ELF-1 (cell line): Measurements from ENCODE around the gene ZBTB46.
"Not testable (repeated sequence)": the region's sequence is repeated elsewhere in the genome, so short reads cannot be mapped to it uniquely, and the experiment has no call there.

Source experiments
- DNase-seq: peaks from one replicate; pipeline ENCODE4 v3.0.0-alpha.2; 2016; ENCODE audit warnings: low read depth, low spot score

Gene ZBTB46

DNA sequence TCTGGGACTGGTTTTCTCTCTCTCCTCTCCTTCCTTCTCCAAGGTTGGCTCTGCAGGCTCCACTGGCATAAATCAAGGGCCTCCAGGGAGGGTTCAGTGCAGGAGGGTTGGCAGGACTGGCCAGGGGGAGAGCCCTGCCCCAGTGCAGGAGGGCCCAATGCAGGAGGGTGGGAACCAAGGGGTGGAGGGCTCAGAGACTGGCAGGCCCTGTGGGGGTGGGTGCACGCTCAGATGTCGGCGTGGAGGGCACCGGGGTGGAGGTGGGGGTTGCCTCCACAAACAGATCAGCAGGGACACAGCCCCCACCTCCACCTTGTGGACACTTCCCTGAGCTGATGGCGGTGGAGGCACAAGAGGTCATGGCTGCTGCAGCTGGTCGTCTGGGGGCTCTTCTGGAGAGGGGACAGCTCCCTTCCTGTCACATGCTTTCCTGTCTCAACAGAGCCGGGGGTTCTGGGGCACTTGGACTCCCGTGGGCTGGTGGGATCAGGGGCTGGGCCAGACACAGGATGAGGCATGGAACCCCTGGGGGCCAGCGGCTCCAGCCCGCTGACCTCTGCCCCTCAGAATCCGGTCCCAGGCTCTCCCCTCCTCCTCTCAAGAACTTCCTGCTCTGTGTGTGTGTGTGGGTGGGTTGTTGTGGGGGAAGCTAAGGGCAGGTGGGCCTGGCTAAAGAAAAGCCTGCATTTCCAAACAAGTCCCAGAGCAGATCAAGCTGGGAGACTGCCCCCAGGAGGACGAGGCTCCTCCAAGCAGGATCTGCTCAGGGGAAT, 27.5 kb upstream of the ZBTB46 start:
- peak; percentile 69 for DNase-seq

- DNase-seq: no peak
These were observed 26.8 kb upstream of the ZBTB46 start for GRCh38 chr20:63857764-63858392.

GRCh38 chr20:63856098-63856511, 25.0 kb upstream of the ZBTB46 start:
- DNase-seq: peak; percentile 39

DNA sequence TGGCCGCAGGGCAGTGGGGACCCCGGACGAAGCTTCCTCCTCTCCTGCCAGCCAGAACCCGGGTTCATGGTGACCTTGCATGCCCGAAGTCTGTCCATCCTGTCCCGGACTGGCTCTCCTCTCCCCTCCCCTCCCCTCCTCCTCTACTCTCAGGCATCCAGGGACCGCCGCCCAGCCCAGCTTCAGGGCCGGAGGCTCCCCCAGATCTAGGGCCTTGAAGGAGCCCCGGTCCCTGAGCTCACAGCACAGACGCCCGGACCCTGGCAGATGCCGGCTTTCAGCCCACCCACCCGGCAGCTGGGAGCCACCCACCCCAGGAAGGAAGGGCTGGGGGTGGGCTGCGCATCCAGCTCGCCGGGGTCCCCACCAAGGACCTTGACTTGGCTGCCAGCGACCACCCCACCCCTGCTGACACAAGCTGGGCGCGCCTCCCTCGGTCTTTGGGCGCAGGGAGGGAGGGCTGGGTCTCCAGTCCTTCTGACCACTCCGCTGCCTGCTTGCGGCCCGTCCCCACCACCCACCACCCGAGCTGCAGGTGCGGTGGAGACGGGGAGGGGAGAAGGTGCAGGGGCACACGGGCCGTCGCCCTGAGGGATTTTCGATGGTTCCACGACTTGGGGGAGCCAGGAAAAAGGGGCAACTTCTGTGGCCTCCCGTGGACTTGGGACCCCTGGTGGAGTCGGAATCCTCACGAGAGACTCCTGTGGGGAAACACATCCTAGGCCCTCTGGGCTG, 24.5 kb upstream of the ZBTB46 start:
- DNase-seq: no peak

- no peak for DNase-seq
These were observed 23.8 kb upstream of the ZBTB46 start for GRCh38 chr20:63854766-63855362.

DNA sequence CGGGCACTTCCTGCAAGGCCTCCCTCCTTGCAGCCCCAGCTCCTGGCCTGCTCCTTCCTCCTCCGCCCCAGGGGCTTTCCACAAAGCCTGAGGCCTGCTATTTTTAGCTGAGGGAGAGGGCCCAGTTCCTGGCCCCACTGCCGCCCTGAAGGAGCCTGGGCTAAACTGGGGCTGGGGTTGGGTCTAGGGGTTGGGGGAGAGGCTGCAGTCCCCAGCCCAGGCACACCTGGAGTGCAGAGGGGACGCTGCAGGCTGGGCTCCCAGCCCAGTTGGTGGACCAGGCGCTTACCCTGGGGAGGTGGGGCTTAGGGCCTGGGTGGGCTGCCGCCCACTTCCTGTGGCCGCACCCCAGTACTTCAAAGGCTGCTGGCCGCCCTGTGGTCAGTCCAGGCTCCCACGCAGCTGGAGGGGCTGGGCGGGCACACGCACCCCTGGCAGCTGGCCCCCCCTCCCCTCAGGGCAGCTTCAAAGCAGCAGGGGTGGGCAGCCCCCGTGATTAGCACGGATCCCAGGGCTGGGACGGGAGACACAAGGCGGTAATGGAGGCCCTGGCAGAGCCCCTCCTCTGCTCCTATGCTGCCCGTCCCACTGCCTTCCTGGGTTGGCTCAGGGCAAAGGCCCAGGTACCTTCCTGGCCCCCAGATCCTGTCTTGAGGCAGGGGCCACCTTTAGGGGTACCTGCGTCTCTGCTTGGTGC, 23.2 kb upstream of the ZBTB46 start:
- no peak for DNase-seq

GRCh38 chr20:63853733-63854068, 22.6 kb upstream of the ZBTB46 start:
- DNase-seq: not testable (repeated sequence)

DNA sequence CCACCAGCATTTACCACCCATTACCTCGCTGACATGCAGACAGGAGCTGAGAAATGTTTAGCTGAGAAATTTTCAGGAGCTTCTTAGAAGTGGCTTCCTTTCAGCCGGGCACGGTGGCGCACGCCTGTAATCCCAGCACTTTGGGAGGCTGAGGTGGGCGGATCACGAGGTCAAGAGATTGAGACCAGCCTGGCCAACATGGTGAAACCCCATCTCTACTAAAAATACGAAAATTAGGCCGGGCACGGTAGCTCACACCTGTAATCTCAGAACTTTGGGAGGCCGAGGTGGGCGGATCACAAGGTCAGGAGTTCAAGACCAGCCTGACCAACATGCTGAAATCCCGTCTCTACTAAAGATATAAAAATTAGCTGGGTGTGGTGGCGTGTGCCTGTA, 20.5 kb upstream of the ZBTB46 start:
- DNase-seq: not testable (repeated sequence)

DNA sequence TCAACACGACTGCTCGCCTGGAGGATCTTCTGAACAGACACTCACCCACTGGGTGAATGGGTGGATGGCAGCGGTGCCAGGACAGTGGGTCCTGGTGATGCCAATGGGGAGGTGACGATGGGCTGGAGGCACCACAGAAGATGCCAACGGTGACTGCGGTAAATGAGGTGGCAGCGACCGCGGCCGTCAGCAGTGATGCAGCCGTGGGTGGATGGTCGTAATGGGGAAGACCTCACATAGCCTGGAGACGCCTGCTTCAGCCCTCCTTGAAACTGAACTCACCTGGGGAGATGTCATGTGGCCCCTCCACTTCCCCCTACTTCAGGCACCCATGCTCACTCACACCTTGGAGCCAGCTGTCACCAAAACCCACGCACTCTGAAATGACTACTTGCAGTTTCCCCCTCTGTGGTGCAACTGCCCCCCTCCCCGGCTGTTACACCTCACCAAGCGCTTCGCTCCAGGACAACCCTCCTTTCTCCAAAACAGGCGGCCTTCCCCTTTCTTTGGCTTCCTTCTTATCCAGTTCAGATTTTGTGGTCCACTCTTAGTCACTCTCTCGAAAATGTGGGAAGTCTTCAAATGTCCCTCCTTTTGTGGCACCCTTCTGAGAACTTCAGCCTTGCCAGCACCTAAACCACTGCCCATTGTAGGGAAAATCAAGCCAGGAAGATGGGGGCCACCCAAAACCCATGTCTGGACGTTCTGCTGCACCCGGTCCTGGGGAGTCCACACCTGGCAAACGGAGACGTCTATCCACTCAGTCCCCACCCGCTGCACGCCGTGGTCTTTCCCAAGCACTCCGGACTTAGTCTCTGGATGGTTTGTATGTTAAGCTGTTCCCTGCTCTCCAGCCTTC, 19.9 kb upstream of the ZBTB46 start:
- DNase-seq: no peak

GRCh38 chr20:63848003-63848911, 17.2 kb upstream of the ZBTB46 start:
- DNase-seq: no peak

GRCh38 chr20:63847237-63848002, 16.4 kb upstream of the ZBTB46 start:
- peak; percentile 39 for DNase-seq

DNA sequence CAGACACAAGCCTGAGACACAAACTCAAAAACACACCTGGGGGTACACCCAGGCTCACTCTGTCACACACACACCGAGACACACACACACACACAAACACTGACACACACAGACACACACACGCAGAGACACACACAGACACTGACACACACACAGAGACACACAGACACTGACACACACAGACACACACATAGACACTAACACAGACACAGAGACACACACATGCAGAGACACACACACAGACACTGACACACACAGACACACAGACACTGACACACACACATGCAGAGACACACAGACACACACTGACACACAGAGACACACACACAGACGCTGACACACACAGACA, 15.8 kb upstream of the ZBTB46 start:
- DNase-seq: no peak

DNA sequence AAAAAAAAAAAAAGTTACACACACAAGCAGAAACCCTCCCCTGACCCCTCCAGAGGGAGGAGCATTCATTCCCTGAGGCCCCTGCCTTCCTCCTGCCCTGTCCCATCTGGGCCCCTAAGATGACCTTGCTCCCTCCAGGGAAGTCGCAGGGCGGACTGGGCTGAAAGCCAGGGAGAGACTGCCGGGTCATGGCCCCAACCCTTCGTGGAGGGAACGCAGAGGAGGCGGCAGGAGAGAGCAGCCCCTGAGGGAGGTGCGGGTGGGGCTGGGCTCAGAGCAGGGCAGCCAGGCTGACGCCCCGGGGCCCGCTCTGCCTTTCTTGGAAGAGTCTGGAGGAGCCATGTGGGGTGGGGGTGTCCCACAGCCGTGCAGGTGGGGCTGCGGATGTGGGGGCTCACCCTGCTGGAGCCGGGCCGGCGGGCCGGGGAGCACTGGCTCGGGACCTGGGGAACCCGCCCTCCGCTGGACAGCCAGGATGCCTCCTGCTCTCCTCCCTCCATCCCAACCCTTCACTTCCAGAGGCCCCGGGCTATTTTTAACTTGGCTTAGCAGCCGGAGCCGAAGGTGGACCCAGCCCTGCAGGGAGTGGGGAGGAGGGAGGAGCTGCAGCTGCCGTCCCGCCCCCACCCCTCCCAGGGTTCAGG, 15.2 kb upstream of the ZBTB46 start:
- DNase-seq: peak; percentile 91

DNA sequence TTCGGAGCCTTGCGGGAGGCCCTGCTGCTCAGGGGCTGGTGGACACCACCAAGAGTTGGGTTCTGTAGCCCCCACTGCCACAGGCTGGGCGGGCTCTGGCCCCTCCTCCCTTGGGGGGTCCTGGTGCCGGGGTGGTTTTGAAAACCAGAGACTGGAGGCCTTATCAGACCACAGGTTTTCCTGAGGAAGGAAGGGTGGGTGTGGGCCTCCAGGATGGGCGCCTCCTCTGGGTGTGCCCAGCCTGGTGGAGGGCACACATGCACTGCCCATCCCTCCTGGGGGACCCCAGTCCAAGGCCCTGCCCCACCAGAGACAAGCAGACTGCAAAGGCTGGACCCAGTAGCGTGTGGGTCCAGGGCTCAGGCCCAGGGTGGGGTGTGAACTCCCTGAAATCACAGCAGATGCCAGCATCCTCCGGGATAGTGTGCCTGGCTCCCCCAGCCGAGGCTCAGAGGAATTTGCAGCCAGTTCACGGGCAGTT, 13.5 kb upstream of the ZBTB46 start:
- DNase-seq: no peak

GRCh38 chr20:63843778-63844177, 12.7 kb upstream of the ZBTB46 start:
- DNase-seq: no peak

- no peak for DNase-seq
These were observed 12.2 kb upstream of the ZBTB46 start for GRCh38 chr20:63843222-63843621.

DNA sequence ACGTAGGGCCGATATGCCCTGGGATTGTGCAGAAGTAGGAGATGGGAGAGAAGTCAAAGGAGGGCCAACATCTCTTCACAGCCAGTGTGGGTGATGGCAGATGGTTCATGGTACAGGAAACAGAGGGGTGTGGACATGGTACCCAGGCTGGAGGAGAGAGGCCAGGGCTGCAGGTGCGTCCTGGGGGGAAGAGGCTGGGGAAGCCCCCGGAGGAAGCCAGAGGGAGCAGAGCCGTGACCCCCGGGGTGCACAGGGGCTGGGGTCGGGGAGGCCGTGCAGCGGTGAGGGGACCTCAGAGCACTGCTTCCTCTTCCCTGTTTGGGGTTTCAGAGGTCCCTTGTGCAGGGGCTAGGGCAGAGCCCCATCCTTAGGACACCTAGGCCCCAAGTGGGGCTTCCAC, 11.2 kb upstream of the ZBTB46 start:
- DNase-seq: no peak

DNA sequence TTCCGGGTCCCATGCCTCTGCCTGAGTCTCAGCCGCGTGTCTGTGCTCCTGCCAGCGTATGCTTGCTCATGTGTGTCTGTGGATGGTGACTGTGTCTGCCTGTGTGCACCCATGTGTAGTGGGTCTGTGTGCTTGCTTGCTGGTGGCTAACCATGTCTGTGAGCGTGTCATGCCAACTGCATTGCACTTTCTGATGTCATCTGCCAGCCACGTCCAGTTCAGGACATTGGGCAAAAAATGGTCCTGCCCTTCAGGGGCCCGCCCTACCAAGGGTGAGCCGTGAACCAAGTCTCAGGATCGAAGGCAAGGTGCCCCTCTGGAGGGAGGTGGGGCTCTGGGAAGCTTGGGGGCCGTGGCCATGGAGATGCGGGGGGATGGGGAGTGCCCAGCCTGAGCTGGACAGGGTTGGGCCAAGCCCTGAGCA, 9.4 kb upstream of the ZBTB46 start:
- DNase-seq: no peak
